Measurements from ENCODE around the gene NFYA. TPM values are rescaled to one million over a fixed set of nuclear protein-coding genes. Genes with fewer than 3 reads are reported as not detected.
A peak's percentile ranks its signal among the peaks of the same experiment; 100 is the strongest.

NFYA gene
- total and polyA plus RNA-seq, 2 of the 13 experiments (the other 11 are each of a cell fraction or from before 2014, with no cell fraction given): 16.0 to 22.9 TPM

- TF ChIP-seq ZNF407 (CRISPR knock-in tag; IDR thresholded peaks at IDR 0.05; ENCODE audit: not compliant biosample characterization) (no peak), GTF3A (CRISPR knock-in tag; conservative IDR thresholded peaks at IDR 0.05) (0 out of 2 replicates have a peak, but pooled peaks have one; percentile 2), SP4 (CRISPR knock-in tag; IDR thresholded peaks at IDR 0.05) (no peak), ZNF318 (CRISPR knock-in tag; IDR thresholded peaks at IDR 0.05) (0 out of 2 replicates have a peak, but pooled peaks have one; percentile 61), ZNF34 (CRISPR knock-in tag; IDR thresholded peaks at IDR 0.05; ENCODE audit: borderline replicate concordance) (peak; percentile 49; the same call in 1 of the 2 replicates), PCBP2 (optimal IDR thresholded peaks at IDR 0.05; ENCODE audit: low read depth, low read length, poor library complexity, severe bottlenecking) (peak; percentile 57)
Measured at GRCh38 chr6:41028561-41029412, 44.0 kb upstream of the NFYA start (continued).
